HCT116 (cell line): ENCODE measurements around the gene HLCS. TPM values are rescaled to one million over a fixed set of nuclear protein-coding genes. Genes with fewer than 3 reads are reported as not detected.

Experiments used
- ATAC-seq: fragments of 200-7000 bp; cut with Tn5 transposase; 2 replicates; pipeline ENCODE4 v1.9.1; 2020; ENCODE audit warnings: mild to moderate bottlenecking, moderate library complexity
- BruUV-seq: library from RNA; stranded (reverse); fragments of 400-500 nt; replicated peaks from 2 replicates; lab custom pipeline; 2021; lab: Mats Ljungman, UMichigan
- CTCF ChIA-PET: fragments of 300-600 bp; sonication (Branson Sonifier 250); formaldehyde crosslinking; loops from one replicate; lab custom pipeline; 2021; ENCODE audit warnings: antibody characterized with exemption; lab: Charles Lee
- POLR2A ChIA-PET: fragments of 300-600, 350-600 bp; sonication (Branson Sonifier 250); formaldehyde crosslinking; loops from one replicate; lab custom pipeline; 2021; ENCODE audit warnings: antibody characterized with exemption; lab: Charles Lee
- RAD21 ChIA-PET, 2 experiments: fragments of 300-600 bp; sonication (Branson Sonifier 250); formaldehyde crosslinking; loops; one replicate each; lab custom pipeline; 2023; ENCODE audit warnings: low total read pairs in 2 of 2; ENCODE audit not compliant: uncharacterized antibody in 2 of 2, unreplicated experiment in 2 of 2, low non-redundant PET in 1 of 2; lab: Charles Lee
- DNase-seq: peaks from one replicate; pipeline ENCODE4 v3.0.0-alpha.2; 2010; ENCODE audit warnings: low read depth, low spot score
- H2AFZ ChIP-seq: fragments of 200-600 bp; shearing (Covaris generic), sonication (generic); 2 replicates; pipeline ENCODE4 v1.6.1; 2017; ENCODE audit warnings: low read depth, mixed run types, mixed read lengths, antibody characterized with exemption, low read length; ENCODE audit not compliant: poor library complexity, severe bottlenecking
- H3K27ac ChIP-seq: 2 replicates; pipeline ENCODE4 v1.5.1; 2012; ENCODE audit warnings: low read depth, low read length
- H3K27me3 ChIP-seq: fragments of 200-600 bp; sonication (generic); 2 replicates; pipeline ENCODE4 v1.6.1; 2016; ENCODE audit warnings: mixed run types, low read length, mixed read lengths; ENCODE audit not compliant: insufficient read depth
- H3K36me3 ChIP-seq, 2 experiments: fragments of 200-500 bp in 1 of 2; fragments of 200-600 bp in 1 of 2; sonication (Bioruptor generic) in 1 of 2; sonication (generic) in 1 of 2; 2 replicates each; pipeline versions ENCODE4 v1.5.1 to v1.6.1; 2014 to 2016; ENCODE audit warnings: low read length in 2 of 2, inconsistent platforms in 1 of 2, mixed read lengths in 1 of 2, mixed run types in 1 of 2; ENCODE audit not compliant: insufficient read depth in 2 of 2, control insufficient read depth in 1 of 2
- H3K4me1 ChIP-seq, 2 experiments: fragments of 200-600 bp in 1 of 2; sonication (generic) in 1 of 2; 2 replicates each; pipeline versions ENCODE4 v1.5.1 to v1.6.1; 2012 to 2017; ENCODE audit warnings: low read length in 2 of 2, inconsistent platforms in 1 of 2, mild to moderate bottlenecking in 1 of 2, mixed read lengths in 1 of 2, mixed run types in 1 of 2, moderate library complexity in 1 of 2; ENCODE audit not compliant: insufficient read depth in 2 of 2, control insufficient read depth in 1 of 2
- H3K4me2 ChIP-seq: fragments of 200-600 bp; sonication (generic); 2 replicates; pipeline ENCODE4 v1.6.1; 2017; ENCODE audit warnings: mixed run types, low read length, mixed read lengths
- H3K4me3 ChIP-seq, 2 experiments: fragments of 200-600 bp in 1 of 2; sonication (generic) in 1 of 2; replicated peaks in 1 of 2; 2 replicates each; pipeline ENCODE4 v1.5.1; 2011 to 2016; ENCODE audit warnings: low read length in 2 of 2, control low read depth in 1 of 2, low read depth in 1 of 2, mild to moderate bottlenecking in 1 of 2, mixed read lengths in 1 of 2, mixed run types in 1 of 2
- H3K79me2 ChIP-seq: fragments of 200-600 bp; sonication (generic); 2 replicates; pipeline ENCODE4 v1.6.1; 2017; ENCODE audit warnings: mild to moderate bottlenecking, mixed run types, low read length, moderate library complexity, mixed read lengths; ENCODE audit not compliant: insufficient read depth
- H3K9ac ChIP-seq: fragments of 200-600 bp; sonication (generic); 2 replicates; pipeline ENCODE4 v1.6.1; 2016; ENCODE audit warnings: low read length, mixed read lengths
- H3K9me2 ChIP-seq: fragments of 200-600 bp; sonication (generic), shearing (Covaris generic); 2 replicates; pipeline ENCODE4 v1.6.1; 2017; ENCODE audit warnings: mixed run types, mild to moderate bottlenecking, moderate library complexity; ENCODE audit not compliant: insufficient read depth
- H3K9me3 ChIP-seq, 2 experiments: fragments of 200-500 bp in 1 of 2; fragments of 200-600 bp in 1 of 2; sonication (Bioruptor generic) in 1 of 2; sonication (generic) in 1 of 2; 2 replicates each; pipeline ENCODE4 v1.6.1; 2014 to 2017; ENCODE audit warnings: low read length in 2 of 2, mixed read lengths in 2 of 2, inconsistent platforms in 1 of 2, low read depth in 1 of 2, mild to moderate bottlenecking in 1 of 2, mixed run types in 1 of 2, moderate library complexity in 1 of 2; ENCODE audit not compliant: control insufficient read depth in 1 of 2, insufficient read depth in 1 of 2
- H4K20me1 ChIP-seq: fragments of 200-600 bp; sonication (generic), shearing (Covaris generic); 2 replicates; pipeline ENCODE4 v1.6.1; 2017; ENCODE audit warnings: mixed run types, mild to moderate bottlenecking, moderate library complexity; ENCODE audit not compliant: insufficient read depth
- ATF3 ChIP-seq: IDR thresholded peaks from 2 replicates; pipeline ENCODE4 v1.6.1; 2012
- CBX3 ChIP-seq: IDR thresholded peaks from 2 replicates; pipeline ENCODE4 v1.6.1; 2012; ENCODE audit warnings: low read depth
- CEBPB ChIP-seq: IDR thresholded peaks from 2 replicates; pipeline ENCODE4 v1.6.1; 2012; ENCODE audit warnings: low read depth
- EGR1 ChIP-seq: IDR thresholded peaks from 2 replicates; pipeline ENCODE4 v1.6.1; 2012; ENCODE audit warnings: low read depth
- EZH2 ChIP-seq: fragments of 200-600 bp; sonication (generic); IDR thresholded peaks from 2 replicates; pipeline ENCODE4 v1.6.1; 2017; ENCODE audit warnings: antibody characterized with exemption, mixed run types
- FOSL1 ChIP-seq: IDR thresholded peaks from 2 replicates; pipeline ENCODE4 v1.6.1; 2012; ENCODE audit warnings: low read depth
- JUND ChIP-seq: IDR thresholded peaks from 2 replicates; pipeline ENCODE4 v1.6.1; 2012
- RAD21 ChIP-seq: IDR thresholded peaks from 2 replicates; pipeline ENCODE4 v1.6.1; 2012; ENCODE audit warnings: low read depth, mild to moderate bottlenecking
- SIN3A ChIP-seq: IDR thresholded peaks from 2 replicates; pipeline ENCODE4 v1.6.1; 2012; ENCODE audit warnings: low read depth
- SP1 ChIP-seq: IDR thresholded peaks from 2 replicates; pipeline ENCODE4 v1.6.1; 2012; ENCODE audit warnings: low read depth
- SRF ChIP-seq: IDR thresholded peaks from 2 replicates; pipeline ENCODE4 v1.6.1; 2012; ENCODE audit warnings: low read depth
- TCF7L2 ChIP-seq: IDR thresholded peaks from 2 replicates; pipeline ENCODE4 v1.7.0; 2011; ENCODE audit warnings: borderline replicate concordance, inconsistent platforms; ENCODE audit not compliant: insufficient read depth, insufficient read length; ENCODE audit errors: extremely low read depth
- ZNF274 ChIP-seq: fragments of 200-500 bp; sonication (Bioruptor generic); IDR thresholded peaks from 2 replicates; pipeline ENCODE4 v1.6.1; 2014; ENCODE audit warnings: mild to moderate bottlenecking, low read depth, low read length, inconsistent platforms
- intact Hi-C: fragments of 100-400 bp; cut with micrococcal nuclease; formaldehyde crosslinking; loops from 2 replicates; pipeline ENCODE4 v1.10.0; 2022
- total RNA-seq: library from RNA; stranded (reverse); gene quantifications from one replicate; pipeline ENCODE4 v1.2.1, GENCODE V29; 2021; ENCODE audit not compliant: unreplicated experiment
- TF ChIP-seq, protein P1 (sequence below), 3 experiments: fragments of 200-600 bp in 1 of 3; sonication (generic) in 1 of 3; IDR thresholded peaks in 2 of 3; conservative IDR thresholded peaks in 1 of 3; 2 replicates each; pipeline ENCODE4 v1.5.1; 2012 to 2017; ENCODE audit warnings: low read depth in 2 of 3, low read length in 2 of 3, antibody characterized with exemption in 1 of 3, borderline replicate concordance in 1 of 3, control low read depth in 1 of 3, mild to moderate bottlenecking in 1 of 3, mixed read lengths in 1 of 3, mixed run types in 1 of 3, moderate library complexity in 1 of 3; ENCODE audit not compliant: insufficient read depth in 1 of 3
- TF ChIP-seq, protein P2 (sequence below): IDR thresholded peaks from 2 replicates; pipeline ENCODE4 v1.6.1; 2012; ENCODE audit warnings: low read depth

HLCS gene
- total RNA-seq, 1 experiment from 2014 or later: 18.5 TPM

DNA sequence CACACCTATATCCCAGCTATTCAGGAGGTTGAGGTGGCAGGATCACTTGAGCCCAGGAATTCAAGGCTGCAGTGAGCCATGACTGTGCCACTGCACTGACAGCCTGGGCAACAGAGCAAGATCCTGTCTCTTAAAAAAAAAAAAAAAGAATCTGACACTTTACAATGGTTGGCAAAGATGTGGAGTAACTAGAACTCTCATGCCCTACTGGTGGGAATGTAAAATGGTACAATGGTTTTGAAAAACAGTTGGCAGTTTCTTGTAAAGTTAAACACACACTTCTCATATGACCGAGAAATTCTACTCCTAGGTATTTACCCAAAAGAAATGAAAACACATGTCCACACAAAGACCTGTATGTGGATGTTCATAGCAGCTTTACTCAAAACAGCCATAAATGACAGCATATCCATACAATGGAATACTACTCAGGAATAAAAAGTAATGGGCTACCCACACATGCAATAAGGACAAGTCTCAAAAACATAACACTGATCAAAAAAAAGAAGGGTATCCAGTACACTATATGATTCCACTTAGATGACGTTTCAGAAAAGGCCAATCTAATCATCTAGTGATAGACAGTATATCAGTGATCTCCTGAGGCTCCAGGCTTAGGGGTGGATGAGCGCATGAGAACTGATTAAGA lies 58.1 kb downstream of the HLCS start:
- Histone ChIP-seq H2AFZ (no peak overlapping the region), H3K4me2 (no peak overlapping the region), H3K79me2 (no peaks in the 10 kb centered on the region), H3K9me3 (no peaks in the 10 kb centered on the region), H3K9ac (no peak overlapping the region), H4K20me1 (no peaks in the 10 kb centered on the region), H3K27ac (no peak overlapping the region), H3K36me3 (no peaks in the 10 kb centered on the region), H3K4me3 (no peak overlapping the region), H3K4me1 (peaks cover 8 to 32% of the 10 kb centered on the region in 2 experiments; a peak in 3 of 4 replicates), H3K9me2 (no peaks in the 10 kb centered on the region), H3K27me3 (no peaks in the 10 kb centered on the region)
- ATAC-seq (no peak), DNase-seq (no peak)
- ChIA-PET POLR2A (no interaction called here), CTCF (interaction anchor here (1.5 kb wide), 1 partner anchor 9 kb away, joined by 4 read pairs; no protein-coding TSS in a partner anchor), RAD21 (no interaction called here)
- no TSS peak for BruUV-seq
- TF ChIP-seq, protein P1, sequence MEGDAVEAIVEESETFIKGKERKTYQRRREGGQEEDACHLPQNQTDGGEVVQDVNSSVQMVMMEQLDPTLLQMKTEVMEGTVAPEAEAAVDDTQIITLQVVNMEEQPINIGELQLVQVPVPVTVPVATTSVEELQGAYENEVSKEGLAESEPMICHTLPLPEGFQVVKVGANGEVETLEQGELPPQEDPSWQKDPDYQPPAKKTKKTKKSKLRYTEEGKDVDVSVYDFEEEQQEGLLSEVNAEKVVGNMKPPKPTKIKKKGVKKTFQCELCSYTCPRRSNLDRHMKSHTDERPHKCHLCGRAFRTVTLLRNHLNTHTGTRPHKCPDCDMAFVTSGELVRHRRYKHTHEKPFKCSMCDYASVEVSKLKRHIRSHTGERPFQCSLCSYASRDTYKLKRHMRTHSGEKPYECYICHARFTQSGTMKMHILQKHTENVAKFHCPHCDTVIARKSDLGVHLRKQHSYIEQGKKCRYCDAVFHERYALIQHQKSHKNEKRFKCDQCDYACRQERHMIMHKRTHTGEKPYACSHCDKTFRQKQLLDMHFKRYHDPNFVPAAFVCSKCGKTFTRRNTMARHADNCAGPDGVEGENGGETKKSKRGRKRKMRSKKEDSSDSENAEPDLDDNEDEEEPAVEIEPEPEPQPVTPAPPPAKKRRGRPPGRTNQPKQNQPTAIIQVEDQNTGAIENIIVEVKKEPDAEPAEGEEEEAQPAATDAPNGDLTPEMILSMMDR (IDR thresholded peaks at IDR 0.05 in 2 of 3, conservative IDR thresholded peaks at IDR 0.05 in 1 of 3; ENCODE audit: borderline replicate concordance in 1 of 3, insufficient read depth in 1 of 3, low read depth in 2 of 3, low read length in 2 of 3): peak in 2 of 3 experiments; percentile 12 to 39; a peak in 2 of 6 replicates
- TF ChIP-seq JUND (no peak), SIN3A (no peak)
- intact Hi-C loops: no loop called here

GRCh38 chr21:36904093-36904666 lies 62.3 kb downstream of the HLCS start:
- Histone ChIP-seq H4K20me1 (no peaks in the 10 kb centered on the region), H3K4me2 (no peak overlapping the region), H3K4me1 (peaks cover 0 to 12% of the 10 kb centered on the region in 2 experiments; a peak in 3 of 4 replicates), H3K9me3 (no peaks in the 10 kb centered on the region), H3K9me2 (no peaks in the 10 kb centered on the region), H3K9ac (no peak overlapping the region), H3K36me3 (no peaks in the 10 kb centered on the region), H3K4me3 (no peak overlapping the region), H3K27ac (no peak overlapping the region), H3K79me2 (no peaks in the 10 kb centered on the region), H3K27me3 (no peaks in the 10 kb centered on the region), H2AFZ (no peak overlapping the region)
- DNase-seq: no peak
- POLR2A ChIA-PET: no interaction called here
- RAD21 ChIA-PET: no interaction called here
- CTCF ChIA-PET: no interaction called here
- ATAC-seq: no peak
- intact Hi-C loops: no loop called here
- TF ChIP-seq, protein P2, sequence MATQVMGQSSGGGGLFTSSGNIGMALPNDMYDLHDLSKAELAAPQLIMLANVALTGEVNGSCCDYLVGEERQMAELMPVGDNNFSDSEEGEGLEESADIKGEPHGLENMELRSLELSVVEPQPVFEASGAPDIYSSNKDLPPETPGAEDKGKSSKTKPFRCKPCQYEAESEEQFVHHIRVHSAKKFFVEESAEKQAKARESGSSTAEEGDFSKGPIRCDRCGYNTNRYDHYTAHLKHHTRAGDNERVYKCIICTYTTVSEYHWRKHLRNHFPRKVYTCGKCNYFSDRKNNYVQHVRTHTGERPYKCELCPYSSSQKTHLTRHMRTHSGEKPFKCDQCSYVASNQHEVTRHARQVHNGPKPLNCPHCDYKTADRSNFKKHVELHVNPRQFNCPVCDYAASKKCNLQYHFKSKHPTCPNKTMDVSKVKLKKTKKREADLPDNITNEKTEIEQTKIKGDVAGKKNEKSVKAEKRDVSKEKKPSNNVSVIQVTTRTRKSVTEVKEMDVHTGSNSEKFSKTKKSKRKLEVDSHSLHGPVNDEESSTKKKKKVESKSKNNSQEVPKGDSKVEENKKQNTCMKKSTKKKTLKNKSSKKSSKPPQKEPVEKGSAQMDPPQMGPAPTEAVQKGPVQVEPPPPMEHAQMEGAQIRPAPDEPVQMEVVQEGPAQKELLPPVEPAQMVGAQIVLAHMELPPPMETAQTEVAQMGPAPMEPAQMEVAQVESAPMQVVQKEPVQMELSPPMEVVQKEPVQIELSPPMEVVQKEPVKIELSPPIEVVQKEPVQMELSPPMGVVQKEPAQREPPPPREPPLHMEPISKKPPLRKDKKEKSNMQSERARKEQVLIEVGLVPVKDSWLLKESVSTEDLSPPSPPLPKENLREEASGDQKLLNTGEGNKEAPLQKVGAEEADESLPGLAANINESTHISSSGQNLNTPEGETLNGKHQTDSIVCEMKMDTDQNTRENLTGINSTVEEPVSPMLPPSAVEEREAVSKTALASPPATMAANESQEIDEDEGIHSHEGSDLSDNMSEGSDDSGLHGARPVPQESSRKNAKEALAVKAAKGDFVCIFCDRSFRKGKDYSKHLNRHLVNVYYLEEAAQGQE: no peak
- TF ChIP-seq TCF7L2: no peak
- TF ChIP-seq EZH2: no peak
- no peak for TF ChIP-seq SRF
- no peak for TF ChIP-seq RAD21
- TF ChIP-seq SP1: no peak
- no peak for TF ChIP-seq CEBPB
- no peak for TF ChIP-seq ZNF274
- TF ChIP-seq FOSL1: no peak
- TF ChIP-seq CBX3: no peak
- TF ChIP-seq EGR1: no peak
- no peak for TF ChIP-seq JUND
- no peak for TF ChIP-seq ATF3
- no TSS peak for BruUV-seq
